H54 (cell line): Measurements from ENCODE around the gene CYFIP2.

Experiments
- DNase-seq: peaks from one replicate; pipeline ENCODE4 v3.0.0; 2011; ENCODE audit warnings: low spot score, mixed read lengths; ENCODE audit not compliant: insufficient read length
- FAIRE-seq: peaks from 3 replicates; lab custom pipeline; 2011; peaks lifted over from hg19 to GRCh38; lab: Jason Lieb, UNC
- POLR2A ChIP-seq: IDR thresholded peaks from 2 replicates; pipeline ENCODE4 v1.6.1; 2011; ENCODE audit warnings: low read depth, mild to moderate bottlenecking, low read length

Gene CYFIP2

DNA sequence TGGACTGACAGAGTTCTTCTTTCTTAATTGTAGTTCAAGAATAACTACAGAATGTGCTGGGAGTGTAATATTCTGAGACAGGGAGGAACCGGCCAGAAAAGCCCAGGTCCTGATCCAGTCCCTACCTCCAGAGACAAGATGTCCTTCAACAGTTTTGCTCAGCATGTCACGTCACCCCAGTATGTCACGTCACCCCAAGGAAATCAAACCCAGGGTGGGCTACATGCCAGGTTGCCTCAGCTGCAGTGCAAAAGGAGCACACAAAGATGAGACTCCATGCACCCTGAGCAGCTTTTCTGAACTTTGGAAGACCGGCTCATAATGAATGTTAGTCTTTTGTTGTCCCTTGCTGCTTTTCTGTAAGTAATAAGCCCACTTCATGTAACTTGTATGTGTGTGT lies 168.2 kb downstream of the CYFIP2 start:
- no peak for DNase-seq
- TF ChIP-seq POLR2A = no peak
- no peak for FAIRE-seq

DNA sequence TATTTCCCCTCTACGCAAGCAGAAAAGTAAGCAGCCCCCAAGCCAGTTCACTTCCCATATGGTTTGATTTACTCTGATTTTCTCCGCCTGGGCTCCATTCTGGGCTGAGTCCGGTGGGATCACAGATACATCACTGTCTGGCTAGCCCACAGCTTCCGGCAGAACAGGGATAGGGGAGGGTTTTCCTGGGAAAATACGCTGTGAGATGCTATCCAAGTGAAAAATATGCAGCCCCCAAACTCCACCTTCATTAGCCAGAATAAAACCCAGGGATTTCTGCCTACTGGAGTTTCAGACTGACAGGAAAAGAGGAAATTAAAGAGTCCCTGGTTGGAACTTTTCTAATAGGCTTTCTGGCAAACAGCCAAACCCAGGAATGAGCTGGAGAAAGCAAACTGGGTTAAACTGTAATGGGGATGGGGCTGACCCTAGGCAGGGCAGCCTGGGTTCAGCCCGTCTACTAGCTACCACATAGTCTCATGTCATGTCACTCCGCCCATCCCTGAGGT lies 177.2 kb downstream of the CYFIP2 start:
- no peak for DNase-seq

DNA sequence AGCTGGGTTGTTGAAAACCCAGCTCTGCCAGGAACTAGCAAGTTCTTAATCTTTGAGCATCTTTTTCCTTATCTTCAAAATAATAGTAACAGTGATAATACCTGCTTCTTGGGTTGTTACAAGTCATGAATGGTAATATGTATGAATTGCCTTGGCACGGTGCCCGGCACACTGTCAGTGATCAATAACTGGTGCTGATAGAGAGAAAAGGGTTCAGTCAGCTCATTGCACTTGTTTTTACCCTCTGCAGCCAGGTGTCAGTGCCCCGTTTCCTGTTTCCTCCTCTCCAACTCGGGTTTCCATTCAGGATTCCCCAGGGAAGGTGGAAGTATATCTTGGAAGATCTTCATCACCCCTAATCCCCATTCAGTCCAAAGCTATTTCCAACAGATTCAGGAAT lies 178.3 kb downstream of the CYFIP2 start:
- FAIRE-seq (no peak), DNase-seq (no peak)
- no peak for TF ChIP-seq POLR2A

More for the DNA sequence above, 177.2 kb downstream of the CYFIP2 start:
- FAIRE-seq = no peak
- TF ChIP-seq POLR2A = no peak
